Endodermal cell (in vitro differentiated cells): ENCODE data around the gene LRP1. TPM values are rescaled to one million over a fixed set of nuclear protein-coding genes. Genes with fewer than 3 reads are reported as not detected.
A peak's percentile ranks its signal among the peaks of the same experiment; 100 is the strongest.

ENCODE experiments used
- DNase-seq: peaks from one replicate; pipeline ENCODE4 v3.0.0-alpha.2; 2017
- H3K27ac ChIP-seq: 2 replicates; pipeline ENCODE4 v1.5.1; 2013; ENCODE audit warnings: mild to moderate bottlenecking, low read depth, low read length, moderate library complexity
- H3K27me3 ChIP-seq: 2 replicates; pipeline ENCODE4 v1.6.1; 2013; ENCODE audit warnings: mild to moderate bottlenecking, low read length, moderate library complexity; ENCODE audit not compliant: insufficient read depth, control insufficient read depth, poor library complexity, severe bottlenecking
- H3K36me3 ChIP-seq: 2 replicates; pipeline ENCODE4 v1.7.0; 2013; ENCODE audit warnings: mild to moderate bottlenecking, low read length, moderate library complexity; ENCODE audit not compliant: control insufficient read depth, insufficient read depth
- H3K4me1 ChIP-seq: one replicate; pipeline ENCODE4 v1.7.0; 2013; ENCODE audit warnings: low read length; ENCODE audit not compliant: control insufficient read depth, insufficient read depth
- H3K4me3 ChIP-seq: 2 replicates; pipeline ENCODE4 v1.5.1; 2013; ENCODE audit warnings: mild to moderate bottlenecking, low read length, moderate library complexity
- H3K9ac ChIP-seq: 2 replicates; pipeline ENCODE4 v1.6.1; 2013; ENCODE audit warnings: mild to moderate bottlenecking, low read length, moderate library complexity; ENCODE audit not compliant: poor library complexity, severe bottlenecking; ENCODE audit errors: extremely low read depth
- H3K9me3 ChIP-seq: 2 replicates; pipeline ENCODE4 v1.6.1; 2013; ENCODE audit warnings: mild to moderate bottlenecking, low read length, moderate library complexity; ENCODE audit not compliant: control insufficient read depth
- H3K27ac Mint-ChIP-seq: 2 replicates; pipeline ENCODE4 v1.8.0; 2020; ENCODE audit warnings: mixed read lengths
- H3K27me3 Mint-ChIP-seq: 2 replicates; pipeline ENCODE4 v1.8.0; 2021; ENCODE audit warnings: mild to moderate bottlenecking, mixed read lengths; ENCODE audit not compliant: insufficient read depth
- H3K36me3 Mint-ChIP-seq: 2 replicates; pipeline ENCODE4 v1.8.0; 2020; ENCODE audit warnings: low read depth, mixed read lengths
- H3K4me1 Mint-ChIP-seq: 2 replicates; pipeline ENCODE4 v1.8.0; 2020; ENCODE audit warnings: mixed read lengths
- H3K4me3 Mint-ChIP-seq: 2 replicates; pipeline ENCODE4 v1.8.0; 2020; ENCODE audit warnings: mild to moderate bottlenecking, moderate library complexity, mixed read lengths
- H3K9me3 Mint-ChIP-seq: 2 replicates; pipeline ENCODE4 v1.8.0; 2020; ENCODE audit warnings: mild to moderate bottlenecking, mixed read lengths
- WGBS, 2 experiments: methylation state at CpG; one replicate each; pipeline versions ENCODE4 v1.1.5 to v1.1.7; 2013; ENCODE audit warnings: missing lambda C conversion rate in 2 of 2, mixed read lengths in 1 of 2; ENCODE audit not compliant: insufficient coverage in 1 of 2, insufficient read length in 1 of 2; 5-methylcytosine and 5-hydroxymethylcytosine counted together
- total RNA-seq, 2 donors: library from RNA; stranded (reverse); fragmentation: NEBNext Ultra II Directional in 1 of 2; extraction: Animal tissue kit (Norgen Biotek cat#: 25700) in 1 of 2; gene quantifications; 2 replicates in 1 of 2; 3 replicates in 1 of 2; pipeline ENCODE4 v1.2.1, GENCODE V29; 2021
- TF ChIP-seq, protein P1 (sequence below): fragments of 200-600 bp; sonication (generic); conservative IDR thresholded peaks from 2 replicates; pipeline ENCODE4 v1.5.0; 2021; ENCODE audit warnings: antibody characterized with exemption, mild to moderate bottlenecking

The LRP1 gene
- total RNA-seq, 2 donors from 2014 or later = 74.5 to 87.7 TPM

DNA sequence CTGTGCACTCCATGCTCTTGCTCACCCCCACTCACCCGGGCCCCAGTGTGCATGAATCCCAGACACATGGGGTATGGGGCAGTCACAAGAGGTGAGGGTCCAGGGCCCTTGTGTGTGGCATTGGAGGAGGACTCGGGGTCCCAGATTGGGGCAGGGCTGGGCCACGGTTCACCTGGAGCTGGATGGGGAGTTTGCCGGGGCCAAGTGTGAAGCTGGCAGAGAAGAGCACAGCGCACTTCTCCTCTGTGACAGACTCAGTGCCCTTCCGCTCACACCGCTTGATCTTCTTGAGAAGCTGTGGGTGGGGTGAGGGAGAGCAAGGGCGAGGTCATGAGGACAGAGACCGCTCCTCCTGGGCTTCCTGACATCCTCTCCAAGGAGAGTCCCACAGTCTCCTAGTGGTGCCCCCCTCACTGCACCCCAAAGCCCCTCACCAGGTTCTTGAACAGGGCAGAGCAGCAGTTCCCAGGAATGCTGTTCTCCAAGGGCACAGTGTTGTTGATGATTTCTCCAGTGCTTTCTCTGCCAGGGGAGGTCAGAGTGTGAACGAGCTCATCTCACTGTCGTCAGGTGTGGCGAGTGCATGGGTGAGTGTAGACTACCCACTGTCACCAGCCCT is 23.9 kb upstream of the LRP1 start:
- no peaks in the 10 kb centered on the region for H3K9me3 Mint-ChIP-seq

DNA sequence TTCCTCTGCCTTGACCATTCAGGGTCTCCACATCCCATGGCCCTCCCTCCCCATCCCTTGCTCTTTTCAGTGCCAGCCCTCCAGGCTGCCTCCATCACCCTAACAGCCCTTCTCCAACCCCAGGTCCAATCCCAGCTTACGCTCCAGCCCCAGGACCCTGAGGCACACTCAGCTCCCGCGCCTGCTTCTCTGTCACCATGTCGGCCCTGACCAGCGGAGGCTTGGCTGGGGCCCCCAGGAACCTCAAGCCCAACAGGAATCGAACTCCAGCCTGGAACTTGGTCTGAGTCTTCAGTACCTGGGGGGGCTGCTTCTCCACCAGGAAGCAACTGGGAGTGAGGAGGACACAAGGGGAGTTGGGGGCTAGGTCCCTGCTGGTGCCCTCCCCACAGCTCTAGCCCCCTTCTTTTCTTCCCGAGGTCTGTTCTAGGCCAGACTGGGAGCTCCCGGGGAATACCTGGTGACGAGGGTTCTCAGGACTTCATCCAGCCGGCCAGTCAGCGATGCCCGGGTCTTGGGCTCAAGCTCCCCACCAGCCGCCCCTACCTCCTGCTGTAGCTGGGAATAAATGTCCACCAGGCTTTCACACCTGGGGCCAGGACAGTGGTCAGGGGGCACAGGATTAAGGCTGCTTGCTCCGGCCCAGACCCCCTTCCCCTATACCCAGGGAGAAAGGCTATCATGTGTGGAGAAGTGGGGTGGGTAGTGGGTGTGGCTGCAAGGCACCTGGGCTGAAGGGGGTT is 23.1 kb upstream of the LRP1 start:
- Histone ChIP-seq H3K27ac (no peak overlapping the region), H3K4me3 (no peak overlapping the region), H3K9me3 (no peaks in the 10 kb centered on the region), H3K4me1 (peaks cover 5% of the 10 kb centered on the region), H3K27me3 (no peaks in the 10 kb centered on the region), H3K36me3 (no peaks in the 10 kb centered on the region), H3K9ac (no peak overlapping the region)
- peaks cover 54% of the 10 kb centered on the region for H3K36me3 Mint-ChIP-seq
- H3K9me3 Mint-ChIP-seq = no peaks in the 10 kb centered on the region
- no peaks in the 10 kb centered on the region for H3K27me3 Mint-ChIP-seq
- H3K27ac Mint-ChIP-seq = no peak overlapping the region
- TF ChIP-seq, protein P1, sequence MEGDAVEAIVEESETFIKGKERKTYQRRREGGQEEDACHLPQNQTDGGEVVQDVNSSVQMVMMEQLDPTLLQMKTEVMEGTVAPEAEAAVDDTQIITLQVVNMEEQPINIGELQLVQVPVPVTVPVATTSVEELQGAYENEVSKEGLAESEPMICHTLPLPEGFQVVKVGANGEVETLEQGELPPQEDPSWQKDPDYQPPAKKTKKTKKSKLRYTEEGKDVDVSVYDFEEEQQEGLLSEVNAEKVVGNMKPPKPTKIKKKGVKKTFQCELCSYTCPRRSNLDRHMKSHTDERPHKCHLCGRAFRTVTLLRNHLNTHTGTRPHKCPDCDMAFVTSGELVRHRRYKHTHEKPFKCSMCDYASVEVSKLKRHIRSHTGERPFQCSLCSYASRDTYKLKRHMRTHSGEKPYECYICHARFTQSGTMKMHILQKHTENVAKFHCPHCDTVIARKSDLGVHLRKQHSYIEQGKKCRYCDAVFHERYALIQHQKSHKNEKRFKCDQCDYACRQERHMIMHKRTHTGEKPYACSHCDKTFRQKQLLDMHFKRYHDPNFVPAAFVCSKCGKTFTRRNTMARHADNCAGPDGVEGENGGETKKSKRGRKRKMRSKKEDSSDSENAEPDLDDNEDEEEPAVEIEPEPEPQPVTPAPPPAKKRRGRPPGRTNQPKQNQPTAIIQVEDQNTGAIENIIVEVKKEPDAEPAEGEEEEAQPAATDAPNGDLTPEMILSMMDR = no peak
- 93 to 100% methylated on average over 4 to 13 of the region's 14 CpGs for WGBS, 2 experiments
- DNase-seq = no peak
- H3K4me1 Mint-ChIP-seq = peaks cover 8% of the 10 kb centered on the region
- no peak overlapping the region for H3K4me3 Mint-ChIP-seq

More for the DNA sequence above, 23.9 kb upstream of the LRP1 start:
- H3K27ac Mint-ChIP-seq = no peak overlapping the region
- Histone ChIP-seq H3K27me3 (no peaks in the 10 kb centered on the region), H3K36me3 (no peaks in the 10 kb centered on the region), H3K9me3 (no peaks in the 10 kb centered on the region), H3K4me3 (no peak overlapping the region), H3K4me1 (peaks cover 5% of the 10 kb centered on the region), H3K9ac (no peak overlapping the region), H3K27ac (no peak overlapping the region)
- DNase-seq = no peak
- H3K4me3 Mint-ChIP-seq = no peak overlapping the region
- TF ChIP-seq, protein P1 = no peak
- WGBS, 2 experiments = 95 to 96% methylated on average over 4 to 12 of the region's 12 CpGs
- no peaks in the 10 kb centered on the region for H3K27me3 Mint-ChIP-seq
- H3K4me1 Mint-ChIP-seq = peaks cover 2% of the 10 kb centered on the region
- H3K36me3 Mint-ChIP-seq = peaks cover 60% of the 10 kb centered on the region

DNA sequence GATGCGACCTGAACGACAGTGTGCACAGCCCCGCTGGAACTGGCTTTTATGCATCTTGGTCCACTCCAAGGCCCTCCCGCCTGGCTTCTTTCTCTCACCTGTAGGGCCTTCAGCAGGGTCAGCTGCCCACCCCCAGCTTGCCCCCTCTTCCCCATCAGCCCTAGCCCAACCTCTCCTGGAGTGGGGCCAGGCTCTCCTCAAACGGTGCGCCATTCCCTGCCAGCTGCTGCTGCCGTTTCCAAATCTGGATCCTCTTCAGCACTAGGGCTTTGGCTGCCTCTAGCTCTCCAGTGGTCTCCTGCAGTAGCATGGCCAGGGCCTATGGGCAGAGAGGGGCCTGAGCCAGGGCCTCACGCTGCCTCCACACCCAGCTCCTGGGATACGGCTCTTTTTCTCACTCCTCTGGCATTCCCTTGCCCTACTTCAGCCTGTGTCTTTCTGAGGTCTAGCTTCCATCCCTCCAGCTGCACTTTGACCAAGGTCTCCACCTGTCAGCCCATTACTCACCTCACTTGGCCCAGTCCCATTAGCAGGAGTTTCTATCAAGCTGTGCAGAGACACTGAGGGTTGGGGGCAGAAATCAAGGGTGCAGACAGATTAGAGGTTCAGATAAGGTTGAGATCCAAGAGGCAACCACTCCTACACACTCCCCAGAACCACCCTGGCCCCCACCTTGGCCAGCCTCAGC is 22.1 kb upstream of the LRP1 start:
- no peaks in the 10 kb centered on the region for H3K36me3 ChIP-seq
- H3K4me3 Mint-ChIP-seq = no peak overlapping the region
- H3K9me3 ChIP-seq = no peaks in the 10 kb centered on the region
- 90 to 95% methylated on average over 4 to 9 of the region's 9 CpGs for WGBS, 2 experiments
- H3K4me1 ChIP-seq = peaks cover 5% of the 10 kb centered on the region
- H3K36me3 Mint-ChIP-seq = peaks cover 50% of the 10 kb centered on the region
- no peaks in the 10 kb centered on the region for H3K9me3 Mint-ChIP-seq
- H3K27me3 ChIP-seq = no peaks in the 10 kb centered on the region
- DNase-seq = no peak
- H3K4me1 Mint-ChIP-seq = peaks cover 11% of the 10 kb centered on the region
- TF ChIP-seq, protein P1 = no peak
- H3K27ac ChIP-seq = no peak overlapping the region
- peak overlapping the region; percentile 36 for H3K27ac Mint-ChIP-seq
- H3K9ac ChIP-seq = no peak overlapping the region
- no peaks in the 10 kb centered on the region for H3K27me3 Mint-ChIP-seq
- H3K4me3 ChIP-seq = no peak overlapping the region
